ENCODE results near the gene RFK. TPM values are rescaled to one million over a fixed set of nuclear protein-coding genes. Genes with fewer than 3 reads are reported as not detected.
"Not testable (repeated sequence)": the region's sequence is repeated elsewhere in the genome, so short reads cannot be mapped to it uniquely, and the experiment has no call there.

RFK gene
- total RNA-seq, result 20.9 and 35.8 TPM in 2 replicates

- peak; percentile 32 for TF ChIP-seq CTCF (IDR thresholded peaks at IDR 0.05; ENCODE audit: insufficient read depth, low read depth, low read length)
- DNase-seq (ENCODE audit: low read depth), result peak; percentile 95
- H3K4me3 ChIP-seq (ENCODE audit: low read depth, low read length), result peak within 1 kb of the TSS; percentile 83
Measured at GRCh38 chr9:76394195-76394959, at the start of gene RFK. Gene RFK (minus strand): TSS chr9:76394426. CDS start chr9:76394171, 255 bp downstream.

GRCh38 chr9:76443887-76444286 is 49.7 kb upstream of the RFK start:
- no peak for DNase-seq (ENCODE audit: low read depth)
- no peak overlapping the region for H3K4me3 ChIP-seq (ENCODE audit: low read depth, low read length)
- no peak for TF ChIP-seq CTCF (IDR thresholded peaks at IDR 0.05; ENCODE audit: insufficient read depth, low read depth, low read length)

- DNase-seq (ENCODE audit: low read depth), result peak; percentile 49
- no peak for TF ChIP-seq CTCF (IDR thresholded peaks at IDR 0.05; ENCODE audit: insufficient read depth, low read depth, low read length)
- no peak overlapping the region for H3K4me3 ChIP-seq (ENCODE audit: low read depth, low read length)
Measured at GRCh38 chr9:76441551-76442322, 47.5 kb upstream of the RFK start.

GRCh38 chr9:76438841-76439588 is 44.8 kb upstream of the RFK start:
- H3K4me3 ChIP-seq (ENCODE audit: low read depth, low read length), result no peak overlapping the region
- no peak for TF ChIP-seq CTCF (IDR thresholded peaks at IDR 0.05; ENCODE audit: insufficient read depth, low read depth, low read length)
- no peak for DNase-seq (ENCODE audit: low read depth)

GRCh38 chr9:76437017-76437699 is 42.9 kb upstream of the RFK start:
- not testable (repeated sequence) for DNase-seq (ENCODE audit: low read depth); H3K4me3 ChIP-seq (ENCODE audit: low read depth, low read length)

GRCh38 chr9:76434897-76435296 is 40.7 kb upstream of the RFK start:
- not testable (repeated sequence) for H3K4me3 ChIP-seq (ENCODE audit: low read depth, low read length); DNase-seq (ENCODE audit: low read depth)

- H3K4me3 ChIP-seq (ENCODE audit: low read depth, low read length), result no peak overlapping the region
- TF ChIP-seq CTCF (IDR thresholded peaks at IDR 0.05; ENCODE audit: insufficient read depth, low read depth, low read length), result no peak
- DNase-seq (ENCODE audit: low read depth), result no peak
Measured at GRCh38 chr9:76433836-76434235, 39.6 kb upstream of the RFK start.
